ENCODE results near the gene PAK1. TPM values are rescaled to one million over a fixed set of nuclear protein-coding genes. Genes with fewer than 3 reads are reported as not detected.

PAK1 gene
- total RNA-seq, 1 donor: 56.2 TPM

DNA sequence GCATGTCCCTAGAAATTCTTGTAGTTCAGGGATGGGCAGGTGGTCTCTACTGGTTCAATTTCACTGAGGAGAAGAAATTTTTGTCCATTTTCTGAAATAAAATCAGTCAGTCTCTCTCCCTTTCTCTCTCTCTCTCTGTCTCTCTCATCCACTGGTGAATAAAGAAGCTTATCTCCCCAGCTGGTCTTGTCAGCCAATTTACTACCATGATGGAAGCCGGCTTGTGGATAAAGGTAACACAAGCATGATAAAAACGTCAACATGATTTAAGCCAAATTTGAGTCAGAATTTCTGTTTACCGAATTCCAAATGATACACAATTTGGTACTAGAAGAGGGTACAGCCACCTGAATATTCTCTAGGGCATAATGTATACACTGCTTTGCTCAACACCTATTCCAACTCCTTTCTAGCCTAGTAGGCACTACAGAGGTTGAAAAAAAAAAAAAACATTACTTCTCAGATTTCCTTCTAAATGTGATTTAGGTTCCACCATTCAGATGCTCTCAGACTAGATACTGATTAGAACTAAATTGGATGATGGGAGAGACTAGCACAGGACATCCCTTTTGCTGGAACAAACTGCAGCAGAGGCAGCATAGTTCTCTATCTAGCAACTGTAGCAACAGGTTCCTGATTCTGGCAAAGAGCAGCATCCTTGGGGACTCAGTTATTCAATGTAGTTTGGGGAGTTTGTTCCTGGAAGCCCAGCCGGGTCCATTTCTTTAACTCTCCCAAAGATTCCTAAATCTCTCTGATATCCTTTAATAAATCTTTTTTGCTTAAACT lies 18.8 kb downstream of the PAK1 start:
- no peak overlapping the region for H3K4me3 ChIP-seq (ENCODE audit: low read depth, low read length)
- TF ChIP-seq, protein P1, sequence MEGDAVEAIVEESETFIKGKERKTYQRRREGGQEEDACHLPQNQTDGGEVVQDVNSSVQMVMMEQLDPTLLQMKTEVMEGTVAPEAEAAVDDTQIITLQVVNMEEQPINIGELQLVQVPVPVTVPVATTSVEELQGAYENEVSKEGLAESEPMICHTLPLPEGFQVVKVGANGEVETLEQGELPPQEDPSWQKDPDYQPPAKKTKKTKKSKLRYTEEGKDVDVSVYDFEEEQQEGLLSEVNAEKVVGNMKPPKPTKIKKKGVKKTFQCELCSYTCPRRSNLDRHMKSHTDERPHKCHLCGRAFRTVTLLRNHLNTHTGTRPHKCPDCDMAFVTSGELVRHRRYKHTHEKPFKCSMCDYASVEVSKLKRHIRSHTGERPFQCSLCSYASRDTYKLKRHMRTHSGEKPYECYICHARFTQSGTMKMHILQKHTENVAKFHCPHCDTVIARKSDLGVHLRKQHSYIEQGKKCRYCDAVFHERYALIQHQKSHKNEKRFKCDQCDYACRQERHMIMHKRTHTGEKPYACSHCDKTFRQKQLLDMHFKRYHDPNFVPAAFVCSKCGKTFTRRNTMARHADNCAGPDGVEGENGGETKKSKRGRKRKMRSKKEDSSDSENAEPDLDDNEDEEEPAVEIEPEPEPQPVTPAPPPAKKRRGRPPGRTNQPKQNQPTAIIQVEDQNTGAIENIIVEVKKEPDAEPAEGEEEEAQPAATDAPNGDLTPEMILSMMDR (IDR thresholded peaks at IDR 0.05; ENCODE audit: insufficient read depth, low read length): no peak

DNA sequence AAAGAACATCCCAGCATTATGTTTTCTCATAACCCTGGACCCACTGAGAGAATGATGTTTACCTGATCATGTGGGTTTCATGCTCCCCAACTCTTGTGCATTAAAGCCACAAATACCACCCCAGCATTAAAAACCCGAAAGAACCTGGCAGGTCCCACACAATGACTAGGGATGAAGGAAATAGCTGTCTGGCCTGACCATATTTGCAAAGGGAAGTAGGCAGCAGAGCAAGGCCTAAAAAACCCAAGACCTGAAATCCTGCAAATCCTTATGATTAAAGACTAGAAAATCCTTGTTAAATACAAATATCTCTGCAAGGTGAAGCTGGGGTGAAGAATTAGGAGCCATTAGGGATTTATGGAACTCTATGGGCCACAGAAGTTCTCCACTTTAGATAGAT lies 23.7 kb downstream of the PAK1 start:
- no peak for DNase-seq (ENCODE audit: low read depth)
- no peak overlapping the region for H3K4me3 ChIP-seq (ENCODE audit: low read depth, low read length)
- TF ChIP-seq, protein P1 (IDR thresholded peaks at IDR 0.05; ENCODE audit: insufficient read depth, low read length): no peak

More for the DNA sequence above, 18.8 kb downstream of the PAK1 start:
- DNase-seq (ENCODE audit: low read depth): no peak

DNA sequence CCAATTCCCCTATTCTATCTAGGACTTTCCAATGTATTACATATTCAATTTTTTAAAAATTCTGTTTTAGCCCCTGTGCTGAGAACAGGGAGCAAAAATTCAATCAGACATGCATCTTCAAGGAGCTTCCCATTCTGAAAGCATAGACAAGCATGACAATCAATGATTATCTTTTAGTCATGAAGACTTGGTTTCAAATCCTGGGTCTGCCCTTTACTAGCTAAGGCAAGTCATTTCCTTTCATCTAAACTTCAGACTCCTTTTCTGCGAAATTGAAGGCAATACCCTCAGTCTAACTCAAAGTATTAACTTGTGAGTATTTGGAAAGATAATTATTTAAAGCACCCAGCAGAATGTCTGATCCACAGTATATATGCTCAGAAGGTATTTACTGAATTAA lies 24.1 kb downstream of the PAK1 start:
- DNase-seq (ENCODE audit: low read depth): no peak
- TF ChIP-seq, protein P1 (IDR thresholded peaks at IDR 0.05; ENCODE audit: insufficient read depth, low read length): no peak
- no peak overlapping the region for H3K4me3 ChIP-seq (ENCODE audit: low read depth, low read length)

DNA sequence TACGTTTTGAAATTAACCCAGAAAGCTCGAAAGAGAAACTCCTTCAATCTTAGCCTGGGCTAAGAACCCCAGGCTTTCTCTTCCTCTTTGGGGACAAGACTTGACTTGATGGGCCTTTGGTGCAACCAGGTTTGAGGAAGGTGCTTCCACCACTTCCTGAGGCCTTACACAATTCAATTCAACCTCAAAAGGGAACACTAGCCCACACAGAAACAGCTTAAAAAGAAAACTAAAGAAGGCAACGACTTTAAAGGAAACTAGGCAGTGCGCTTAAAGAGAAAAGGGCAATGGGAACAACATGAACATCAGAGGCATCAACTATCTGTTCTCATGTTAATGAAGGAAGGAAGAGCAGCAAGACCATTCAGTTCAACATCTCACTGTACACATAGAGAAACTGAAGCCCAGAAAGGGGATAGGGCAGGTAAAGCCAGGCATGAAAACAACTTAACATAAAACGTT lies 24.8 kb downstream of the PAK1 start:
- DNase-seq (ENCODE audit: low read depth): no peak
- H3K4me3 ChIP-seq (ENCODE audit: low read depth, low read length): no peak overlapping the region
- TF ChIP-seq, protein P1 (IDR thresholded peaks at IDR 0.05; ENCODE audit: insufficient read depth, low read length): no peak

DNA sequence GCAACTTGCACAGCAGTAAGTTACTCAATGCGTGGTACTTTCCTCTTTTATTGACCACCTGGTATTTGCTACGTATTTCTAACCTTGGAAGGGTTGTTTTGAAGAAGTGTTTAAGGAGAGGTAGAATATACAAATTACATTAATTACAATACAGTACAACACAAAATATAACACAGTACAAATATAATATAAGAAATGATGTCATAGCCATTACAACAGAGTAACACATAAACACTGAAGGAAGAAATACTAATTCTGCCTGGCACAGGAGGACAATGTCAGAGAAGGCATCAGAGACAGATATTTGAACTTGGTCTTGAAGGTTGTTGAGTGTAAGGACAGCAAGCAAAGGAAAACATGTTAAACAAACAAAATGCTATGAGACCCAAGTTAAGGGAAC lies 25.6 kb downstream of the PAK1 start:
- TF ChIP-seq, protein P1 (IDR thresholded peaks at IDR 0.05; ENCODE audit: insufficient read depth, low read length): no peak
- H3K4me3 ChIP-seq (ENCODE audit: low read depth, low read length): no peak overlapping the region
- DNase-seq (ENCODE audit: low read depth): no peak

DNA sequence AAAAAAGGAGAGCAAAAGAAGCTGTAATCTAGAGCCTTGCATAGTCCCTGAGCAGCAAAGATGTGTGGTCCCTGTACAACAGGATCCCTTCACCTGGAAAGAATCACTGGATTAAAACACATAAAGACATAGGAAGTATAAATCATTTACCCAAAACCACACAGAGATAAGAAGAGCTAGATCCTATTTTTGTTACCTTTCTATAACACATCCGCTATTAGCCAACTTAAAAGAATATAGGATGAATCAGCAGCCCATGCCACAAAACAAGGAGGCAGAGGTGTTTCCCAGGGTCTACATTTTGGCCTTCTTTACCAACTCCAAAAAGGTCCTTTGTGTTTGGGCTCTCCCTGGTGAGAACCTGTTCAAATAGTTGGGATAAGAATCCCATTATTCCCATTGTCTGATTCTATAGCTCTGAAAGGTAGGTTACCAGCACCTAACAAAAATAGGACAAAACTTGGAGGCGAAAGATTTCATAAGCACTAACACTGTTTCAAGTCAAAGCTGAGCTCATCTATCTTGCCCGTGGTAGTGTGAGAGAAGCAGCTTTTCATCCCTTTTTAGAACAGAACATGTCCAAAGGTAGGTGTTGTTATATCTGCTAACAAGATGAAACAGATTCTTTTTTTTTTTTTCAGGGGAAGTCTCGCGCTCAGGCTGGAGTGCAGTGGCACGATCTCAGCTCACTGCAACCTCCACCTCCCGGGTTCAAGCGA lies 26.8 kb downstream of the PAK1 start:
- H3K4me3 ChIP-seq (ENCODE audit: low read depth, low read length): no peak overlapping the region
- no peak for DNase-seq (ENCODE audit: low read depth)
- TF ChIP-seq, protein P1 (IDR thresholded peaks at IDR 0.05; ENCODE audit: insufficient read depth, low read length): no peak

Measured in fibroblast of the aortic adventitia (primary cell).